GM11168 (cell line): ENCODE measurements around the gene PRPF19.

Experiments
- in situ Hi-C: fragments of 300-500 bp; cut with MboI; formaldehyde crosslinking; loops from one replicate; pipeline ENCODE4 v1.12.0; 2022; ENCODE audit warnings: low sequenced_read_pairs; ENCODE audit not compliant: unreplicated experiment

Gene PRPF19

DNA sequence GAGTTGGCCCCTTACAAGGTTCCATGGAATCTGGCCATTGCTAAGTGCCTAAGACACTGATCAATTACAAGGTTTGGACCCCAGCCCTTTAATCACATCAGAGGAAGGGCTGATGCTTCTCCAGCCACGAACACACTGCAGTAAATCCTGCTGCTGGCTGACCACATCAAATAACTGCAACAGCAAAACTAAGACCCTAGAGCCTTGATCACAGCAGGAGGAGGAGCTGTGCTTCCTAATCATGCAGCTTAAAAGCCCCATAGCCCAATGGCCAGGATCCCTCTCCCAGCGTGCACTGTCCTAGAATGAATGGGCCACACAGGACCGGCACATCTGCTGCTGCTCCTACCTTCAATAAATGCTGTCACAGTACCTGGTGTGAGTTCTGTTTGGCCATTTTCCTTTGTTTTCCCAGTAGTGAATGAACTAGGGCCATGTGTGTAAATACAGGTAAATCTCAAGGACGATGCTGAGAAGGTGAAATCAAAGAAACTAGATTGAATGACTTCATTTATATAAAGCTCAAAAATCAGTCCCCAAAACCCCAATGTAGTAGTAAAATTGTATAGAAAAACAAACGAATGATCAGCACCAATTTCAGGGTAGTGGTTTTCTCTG is 26.3 kb downstream of the PRPF19 start:
- in situ Hi-C loops: no loop called here

GRCh38 chr11:60879104-60879503 is 27.3 kb downstream of the PRPF19 start:
- in situ Hi-C loops: no loop called here

DNA sequence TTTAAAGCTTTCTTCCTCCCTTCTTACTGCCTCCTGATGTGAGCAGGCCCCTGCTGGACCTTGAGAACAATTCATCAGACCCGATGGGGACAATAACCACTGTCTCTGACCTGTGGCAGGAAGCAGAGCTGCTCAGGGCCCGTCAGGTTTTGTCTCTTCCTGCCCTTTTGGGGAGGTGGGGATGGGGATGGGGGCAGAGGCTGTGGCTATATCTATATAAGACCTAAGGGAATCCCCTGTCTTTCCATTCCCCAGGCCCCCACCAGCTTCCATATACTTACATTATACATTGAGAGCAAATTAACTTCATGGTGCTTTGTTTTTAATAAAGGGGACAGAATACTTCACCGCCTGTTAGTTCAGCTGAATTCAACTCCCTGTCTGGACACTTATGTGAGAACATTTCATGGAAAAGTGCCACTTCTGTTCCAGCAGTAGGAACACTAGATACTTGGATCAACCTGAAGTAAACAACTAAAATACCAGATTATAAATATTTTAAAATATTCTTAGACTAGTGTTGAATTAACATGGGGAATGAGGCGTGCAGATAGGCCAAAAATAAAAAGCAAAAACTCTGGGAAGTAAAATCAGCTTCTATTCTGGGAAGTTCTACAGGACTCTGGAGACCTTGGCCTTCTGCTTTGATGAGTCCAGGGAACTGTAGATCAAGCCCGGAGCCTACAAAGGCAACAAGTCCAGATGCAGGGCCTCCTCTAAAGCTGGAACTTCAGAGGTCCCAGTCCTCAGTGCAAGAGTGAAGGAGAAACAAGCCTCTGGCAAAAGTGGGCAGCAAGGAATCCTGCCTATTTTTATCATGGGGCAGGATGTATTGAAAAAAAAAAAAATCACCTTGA is 27.9 kb downstream of the PRPF19 start:
- in situ Hi-C loops: no loop called here

- in situ Hi-C loops: no loop called here
Measured at GRCh38 chr11:60876168-60876485, 30.3 kb downstream of the PRPF19 start.

GRCh38 chr11:60875366-60876167 is 30.8 kb downstream of the PRPF19 start:
- in situ Hi-C loops: no loop called here

DNA sequence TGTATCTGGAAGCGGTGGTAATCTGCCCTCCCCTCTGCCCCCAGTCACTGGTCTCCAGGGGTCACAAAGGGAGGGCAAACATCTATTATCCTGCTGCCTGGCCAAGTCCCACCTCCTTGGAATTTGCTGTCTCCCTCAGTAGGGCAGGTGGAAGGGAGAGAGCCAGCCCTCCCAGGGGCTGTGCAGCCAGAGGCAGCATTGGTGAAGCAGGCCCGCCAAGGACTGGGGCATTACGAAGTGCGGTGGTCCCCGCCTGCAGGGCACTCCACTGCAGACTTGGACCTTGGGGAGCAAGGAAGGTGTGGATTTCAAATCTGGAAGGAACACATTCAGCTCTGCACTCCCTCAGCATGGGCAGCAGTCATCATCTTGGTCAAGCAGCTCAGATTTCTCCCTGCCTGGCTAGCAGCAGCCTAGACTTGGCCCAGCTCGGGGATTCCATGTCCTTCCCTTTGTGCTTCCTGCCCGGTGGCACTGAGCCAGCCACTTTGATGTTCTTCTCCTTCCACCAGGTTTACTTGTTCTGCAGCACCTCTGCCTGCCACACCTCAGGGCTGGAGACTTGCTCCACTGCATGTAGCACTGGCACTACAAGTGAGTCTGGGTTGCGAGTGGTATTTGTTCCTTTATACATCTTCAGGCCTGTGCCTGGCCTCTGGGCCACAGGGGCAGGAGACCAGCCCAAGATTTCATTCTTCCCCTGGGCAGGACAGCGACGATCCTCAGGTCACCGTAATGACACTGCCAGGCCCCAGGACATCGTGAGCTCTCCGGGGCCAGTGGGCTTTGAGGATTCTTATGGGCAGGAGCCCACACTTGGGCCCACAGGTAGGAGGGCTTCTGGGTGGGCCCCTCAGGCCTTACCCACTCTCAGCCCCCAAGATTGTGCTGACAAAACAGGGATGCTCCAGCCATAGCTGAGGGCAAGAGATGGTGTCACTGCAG is 31.7 kb downstream of the PRPF19 start:
- in situ Hi-C loops: no loop called here

DNA sequence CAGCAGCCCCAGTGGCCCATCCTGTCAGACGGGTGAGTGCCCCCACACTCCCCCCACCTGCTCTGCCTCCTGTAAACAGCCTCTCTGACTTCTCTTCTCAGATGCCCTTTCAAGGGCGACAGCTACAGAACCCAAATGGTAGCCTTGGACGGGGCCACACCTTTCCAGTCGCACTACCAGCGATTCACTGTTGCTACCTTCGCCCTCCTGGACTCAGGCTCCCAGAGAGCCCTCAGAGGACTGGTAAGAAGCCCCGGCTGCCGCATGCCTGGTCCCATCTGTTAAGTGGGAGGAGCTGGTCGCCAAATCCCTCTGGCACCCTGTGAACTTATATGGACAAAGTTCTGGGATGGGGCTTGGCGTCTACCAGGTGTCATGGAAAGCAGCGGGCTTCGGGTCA is 32.9 kb downstream of the PRPF19 start:
- in situ Hi-C loops: no loop called here

- in situ Hi-C loops: no loop called here
Measured at GRCh38 chr11:60872961-60873524, 33.3 kb downstream of the PRPF19 start.

GRCh38 chr11:60872124-60872960 is 34.0 kb downstream of the PRPF19 start:
- in situ Hi-C loops: no loop called here

DNA sequence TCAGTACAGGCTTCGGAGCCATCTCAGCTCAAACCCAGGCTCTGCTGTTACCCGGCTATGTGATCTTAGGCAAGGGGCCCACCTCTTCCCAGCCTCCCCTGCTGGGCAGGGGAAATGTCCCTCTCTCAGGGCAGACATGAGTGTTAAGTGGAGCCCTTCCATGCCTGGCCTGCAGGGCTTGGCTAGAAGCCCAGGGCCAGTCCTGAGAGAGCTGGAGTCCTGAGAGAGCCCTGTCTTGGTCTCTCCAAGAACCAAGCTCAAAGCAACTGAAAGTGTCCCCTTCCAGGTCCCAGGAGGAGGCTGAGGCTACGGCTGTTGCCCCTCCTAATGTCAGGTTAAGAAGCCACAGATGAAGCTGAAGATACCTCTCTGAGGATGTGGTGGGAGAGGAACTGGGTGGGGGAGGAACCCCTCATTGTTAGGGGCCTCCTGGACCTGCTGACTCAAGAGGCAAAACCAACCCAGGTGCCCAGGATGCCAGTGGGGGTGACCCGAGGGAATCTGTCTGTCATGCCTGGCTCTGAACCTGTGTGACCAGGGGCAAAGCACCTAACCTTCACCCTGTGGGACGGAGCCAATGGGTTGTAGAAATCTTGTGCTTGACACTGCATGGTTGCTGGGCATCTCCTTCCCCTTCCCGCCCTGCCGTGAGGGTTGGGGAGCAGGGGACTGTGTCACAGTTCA is 34.9 kb downstream of the PRPF19 start:
- in situ Hi-C loops: no loop called here

DNA sequence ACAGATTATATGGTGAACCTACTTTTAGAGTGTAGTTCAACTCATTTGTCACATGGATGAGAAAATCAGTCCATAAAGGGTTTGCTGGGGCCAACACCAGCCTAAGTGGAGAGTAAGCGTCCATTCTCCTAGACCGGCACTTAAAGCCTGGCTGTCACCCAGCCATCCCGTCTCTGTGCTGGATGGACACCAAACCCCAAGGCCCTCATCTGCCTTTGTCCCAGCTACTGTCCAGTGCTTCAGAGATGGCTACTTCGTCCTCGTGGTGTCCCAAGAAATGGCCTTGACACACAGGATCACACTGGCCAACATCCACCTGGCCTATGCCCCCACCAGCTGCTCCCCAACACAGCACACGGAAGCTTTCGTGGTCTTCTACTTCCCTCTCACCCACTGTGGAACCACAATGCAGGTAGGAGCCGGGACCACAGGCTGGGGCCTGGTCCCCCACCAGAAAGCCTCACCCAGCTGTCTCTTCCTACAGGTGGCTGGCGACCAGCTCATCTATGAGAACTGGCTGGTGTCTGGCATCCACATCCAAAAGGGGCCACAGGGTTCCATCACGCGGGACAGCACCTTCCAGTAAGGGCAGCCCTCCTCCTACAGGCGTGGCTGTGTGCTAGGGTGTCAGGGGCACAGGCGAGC is 35.5 kb downstream of the PRPF19 start:
- in situ Hi-C loops: no loop called here

DNA sequence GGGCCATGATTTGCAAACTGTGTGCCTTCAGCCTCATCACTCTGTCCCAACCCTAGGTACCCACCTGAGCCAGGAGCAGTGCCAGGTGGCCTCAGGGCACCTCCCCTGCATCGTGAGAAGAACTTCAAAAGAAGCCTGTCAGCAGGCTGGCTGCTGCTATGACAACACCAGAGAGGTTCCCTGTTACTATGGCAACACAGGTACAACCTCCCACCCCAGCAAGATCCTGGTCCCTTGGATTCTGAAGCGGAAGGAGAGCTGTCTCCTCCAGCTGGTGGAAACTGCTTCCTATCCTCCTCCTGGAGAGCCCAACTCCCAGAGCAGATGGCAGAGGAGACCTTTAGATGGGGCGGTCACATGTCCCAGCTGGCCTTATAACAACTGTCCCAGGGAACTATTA is 36.1 kb downstream of the PRPF19 start:
- in situ Hi-C loops: no loop called here

- in situ Hi-C loops: no loop called here
Measured at GRCh38 chr11:60869451-60869825, 36.9 kb downstream of the PRPF19 start.

GRCh38 chr11:60868682-60869450 is 37.5 kb downstream of the PRPF19 start:
- in situ Hi-C loops: no loop called here

DNA sequence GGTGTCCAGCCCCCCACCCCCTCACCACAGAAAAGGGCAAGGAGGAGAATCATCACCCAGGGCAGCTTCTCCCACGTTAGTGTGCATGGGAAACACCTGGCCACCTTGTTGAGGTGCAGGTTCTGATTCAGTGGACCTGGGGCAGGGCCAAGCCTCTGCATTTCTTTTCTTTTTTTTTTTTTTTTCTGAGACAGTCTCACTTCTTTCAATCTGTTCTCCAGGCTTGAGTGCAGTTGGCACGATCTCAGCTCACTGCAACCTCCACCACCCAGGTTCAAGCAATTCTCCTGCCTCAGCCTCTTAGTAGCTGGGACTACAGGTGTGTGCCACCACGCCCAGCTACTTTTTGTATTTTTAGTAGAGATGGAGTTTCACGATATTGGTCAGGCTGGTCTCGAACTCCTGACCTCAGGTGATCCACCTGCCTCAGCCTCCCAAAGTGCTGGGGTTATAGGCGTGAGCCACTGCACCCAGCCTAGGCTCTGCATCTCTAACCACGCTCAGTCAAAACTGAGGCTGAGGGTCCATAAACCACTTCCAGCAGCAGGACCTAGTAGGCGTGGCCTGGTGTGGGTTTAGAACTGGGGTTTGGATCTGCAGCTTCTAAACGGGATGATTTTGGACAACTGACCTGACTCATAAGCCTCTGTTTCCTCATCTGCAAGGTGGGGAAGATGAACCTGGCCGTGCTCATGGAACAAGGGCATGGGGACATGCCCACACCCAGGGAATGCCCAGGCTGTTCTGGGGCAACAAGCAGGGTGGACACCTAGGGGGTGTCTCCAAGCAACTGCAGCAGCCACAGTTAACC is 38.3 kb downstream of the PRPF19 start:
- in situ Hi-C loops: no loop called here
